Mesenchymal stem cell (in vitro differentiated cells and primary cell): ENCODE data around the gene NUB1.

Source experiments
- DNase-seq: peaks from one replicate; pipeline ENCODE4 v3.0.0-alpha.2; 2013
- H2AFZ ChIP-seq: one replicate; pipeline ENCODE4 v1.6.1; 2013; ENCODE audit warnings: low read depth, mild to moderate bottlenecking, control low read depth, inconsistent platforms, low read length, moderate library complexity
- H2AK5ac ChIP-seq: 2 replicates; pipeline ENCODE4 v1.6.1; 2013; ENCODE audit warnings: low read length, moderate library complexity, mild to moderate bottlenecking, inconsistent platforms; ENCODE audit not compliant: severe bottlenecking
- H2BK120ac ChIP-seq: one replicate; pipeline ENCODE4 v1.6.1; 2013; ENCODE audit warnings: low read depth, mild to moderate bottlenecking, inconsistent platforms, low read length, moderate library complexity
- H2BK12ac ChIP-seq, 2 experiments: one replicate each; pipeline ENCODE4 v1.6.1; 2013; ENCODE audit warnings: inconsistent platforms in 2 of 2, low read length in 2 of 2, mild to moderate bottlenecking in 2 of 2, moderate library complexity in 2 of 2, control low read depth in 1 of 2
- H2BK15ac ChIP-seq: one replicate; pipeline ENCODE4 v1.6.1; 2013; ENCODE audit warnings: mild to moderate bottlenecking, low read depth, inconsistent platforms; ENCODE audit not compliant: poor library complexity, severe bottlenecking
- H2BK5ac ChIP-seq: 2 replicates; pipeline ENCODE4 v1.6.1; 2013; ENCODE audit warnings: low read depth, mild to moderate bottlenecking, low read length, control low read depth, inconsistent platforms; ENCODE audit not compliant: poor library complexity, severe bottlenecking
- H3K14ac ChIP-seq, 2 experiments: one replicate each; pipeline ENCODE4 v1.6.1; 2013; ENCODE audit warnings: inconsistent platforms in 2 of 2, low read length in 2 of 2, control low read depth in 1 of 2, mild to moderate bottlenecking in 1 of 2, moderate library complexity in 1 of 2
- H3K18ac ChIP-seq, 2 experiments: one replicate each; pipeline ENCODE4 v1.6.1; 2013; ENCODE audit warnings: inconsistent platforms in 2 of 2, low read length in 2 of 2, control low read depth in 1 of 2, low read depth in 1 of 2, mild to moderate bottlenecking in 1 of 2
- H3K23ac ChIP-seq, 2 experiments: one replicate each; pipeline ENCODE4 v1.6.1; 2013; ENCODE audit warnings: inconsistent platforms in 2 of 2, low read length in 2 of 2, mild to moderate bottlenecking in 2 of 2, moderate library complexity in 2 of 2, control low read depth in 1 of 2
- H3K27ac ChIP-seq: 2 replicates; pipeline ENCODE4 v1.5.1; 2013; ENCODE audit warnings: mild to moderate bottlenecking, moderate library complexity, low read length, control low read depth, inconsistent platforms; ENCODE audit not compliant: poor library complexity, severe bottlenecking
- H3K27me3 ChIP-seq, 2 experiments: 2 replicates each; pipeline versions ENCODE4 v1.6.1 to v1.7.0; 2013; ENCODE audit warnings: low read length in 2 of 2, mild to moderate bottlenecking in 2 of 2, moderate library complexity in 2 of 2, control low read depth in 1 of 2, inconsistent platforms in 1 of 2; ENCODE audit not compliant: control insufficient read depth in 1 of 2, insufficient read depth in 1 of 2
- H3K36me3 ChIP-seq, 2 experiments: 2 replicates each; pipeline versions ENCODE4 v1.6.1 to v1.7.0; 2013; ENCODE audit warnings: low read length in 2 of 2, control low read depth in 1 of 2, inconsistent platforms in 1 of 2, low read depth in 1 of 2, mild to moderate bottlenecking in 1 of 2; ENCODE audit not compliant: insufficient read depth in 2 of 2, control insufficient read depth in 1 of 2
- H3K4ac ChIP-seq, 2 experiments: one replicate each; pipeline ENCODE4 v1.6.1; 2013; ENCODE audit warnings: inconsistent platforms in 2 of 2, low read length in 2 of 2, mild to moderate bottlenecking in 2 of 2, moderate library complexity in 2 of 2, control low read depth in 1 of 2, low read depth in 1 of 2
- H3K4me1 ChIP-seq: 2 replicates; pipeline ENCODE4 v1.6.1; 2013; ENCODE audit warnings: low read depth, low read length, control low read depth; ENCODE audit not compliant: control insufficient read depth, insufficient read depth
- H3K4me2 ChIP-seq: 2 replicates; pipeline ENCODE4 v1.6.1; 2013; ENCODE audit warnings: low read length, mild to moderate bottlenecking, inconsistent platforms; ENCODE audit not compliant: poor library complexity, severe bottlenecking
- H3K4me3 ChIP-seq, 2 experiments: 2 replicates each; pipeline versions ENCODE4 v1.5.1 to v1.7.0; 2013; ENCODE audit warnings: low read length in 2 of 2, mild to moderate bottlenecking in 2 of 2, control low read depth in 1 of 2, low read depth in 1 of 2; ENCODE audit not compliant: insufficient read depth in 1 of 2
- H3K79me1 ChIP-seq: replicated peaks from 2 replicates; pipeline ENCODE4 v1.6.1; 2013; ENCODE audit warnings: mild to moderate bottlenecking, control low read depth, low read length, inconsistent platforms; ENCODE audit not compliant: poor library complexity, severe bottlenecking
- H3K9ac ChIP-seq: 2 replicates; pipeline ENCODE4 v1.7.0; 2013; ENCODE audit warnings: mild to moderate bottlenecking, low read length, moderate library complexity
- H3K9me3 ChIP-seq: 2 replicates; pipeline ENCODE4 v1.7.0; 2013; ENCODE audit warnings: mild to moderate bottlenecking, low read length; ENCODE audit not compliant: control insufficient read depth
- H4K8ac ChIP-seq: one replicate; pipeline ENCODE4 v1.6.1; 2013; ENCODE audit warnings: inconsistent platforms, mild to moderate bottlenecking, low read length, moderate library complexity
- H4K91ac ChIP-seq: one replicate; pipeline ENCODE4 v1.6.1; 2013; ENCODE audit warnings: mild to moderate bottlenecking, low read length, inconsistent platforms
- WGBS: methylation state at CpG from one replicate; pipeline ENCODE4 v1.1.7; 2013; ENCODE audit warnings: mixed read lengths; 5-methylcytosine and 5-hydroxymethylcytosine counted together

The NUB1 gene

DNA sequence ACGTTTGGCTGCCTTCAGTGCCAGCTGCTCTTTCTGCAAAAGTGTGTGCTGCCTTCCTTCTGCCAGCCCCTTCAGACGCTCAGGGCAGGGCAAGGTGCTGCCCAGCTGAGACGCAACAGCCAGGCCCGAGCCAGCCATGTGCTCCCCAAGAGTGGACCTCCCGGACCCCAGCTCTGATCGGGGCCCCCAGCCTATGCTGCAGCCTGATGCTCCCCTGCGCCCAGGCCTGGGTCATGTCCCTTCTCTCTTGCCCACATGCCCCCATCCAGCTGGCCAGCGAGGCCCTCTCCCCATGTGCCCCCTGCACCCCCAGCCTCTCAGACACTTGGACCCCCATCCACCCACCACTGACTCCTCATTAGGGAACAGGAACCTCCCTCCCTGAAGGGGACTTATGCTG is 50.4 kb downstream of the NUB1 start:
- Histone ChIP-seq H3K14ac (no peak overlapping the region), H3K18ac (no peak overlapping the region), H2AFZ (no peak overlapping the region), H3K79me1 (no peaks in the 10 kb centered on the region), H2BK15ac (no peak overlapping the region), H3K4me1 (peaks cover 2% of the 10 kb centered on the region), H3K9me3 (no peaks in the 10 kb centered on the region), H3K9ac (no peak overlapping the region), H4K8ac (no peak overlapping the region), H3K4me2 (no peak overlapping the region), H3K4ac (no peak overlapping the region), H4K91ac (no peak overlapping the region), H3K4me3 (no peak overlapping the region), H3K27ac (no peak overlapping the region), H2AK5ac (no peak overlapping the region), H2BK5ac (no peak overlapping the region), H3K23ac (no peak overlapping the region), H3K27me3 (peaks cover 43 to 64% of the 10 kb centered on the region in 2 experiments), H2BK120ac (no peak overlapping the region), H2BK12ac (no peak overlapping the region), H3K36me3 (no peaks in the 10 kb centered on the region)
- no peak for DNase-seq
- 81% methylated on average over 8 of the region's 8 CpGs for WGBS

GRCh38 chr7:151392426-151392825 is 50.8 kb downstream of the NUB1 start:
- Histone ChIP-seq H3K27ac (no peak overlapping the region), H2BK5ac (no peak overlapping the region), H4K8ac (no peak overlapping the region), H3K18ac (no peak overlapping the region), H3K4ac (no peak overlapping the region), H3K27me3 (peaks cover 41 to 61% of the 10 kb centered on the region in 2 experiments), H4K91ac (no peak overlapping the region), H3K79me1 (no peaks in the 10 kb centered on the region), H2BK15ac (no peak overlapping the region), H3K4me2 (no peak overlapping the region), H3K9me3 (no peaks in the 10 kb centered on the region), H2AFZ (no peak overlapping the region), H3K4me1 (peaks cover 2% of the 10 kb centered on the region), H2BK12ac (no peak overlapping the region), H3K23ac (no peak overlapping the region), H2AK5ac (no peak overlapping the region), H3K4me3 (no peak overlapping the region), H2BK120ac (no peak overlapping the region), H3K9ac (no peak overlapping the region), H3K14ac (no peak overlapping the region), H3K36me3 (no peaks in the 10 kb centered on the region)
- DNase-seq: no peak
- 81% methylated on average over 13 of the region's 13 CpGs for WGBS

DNA sequence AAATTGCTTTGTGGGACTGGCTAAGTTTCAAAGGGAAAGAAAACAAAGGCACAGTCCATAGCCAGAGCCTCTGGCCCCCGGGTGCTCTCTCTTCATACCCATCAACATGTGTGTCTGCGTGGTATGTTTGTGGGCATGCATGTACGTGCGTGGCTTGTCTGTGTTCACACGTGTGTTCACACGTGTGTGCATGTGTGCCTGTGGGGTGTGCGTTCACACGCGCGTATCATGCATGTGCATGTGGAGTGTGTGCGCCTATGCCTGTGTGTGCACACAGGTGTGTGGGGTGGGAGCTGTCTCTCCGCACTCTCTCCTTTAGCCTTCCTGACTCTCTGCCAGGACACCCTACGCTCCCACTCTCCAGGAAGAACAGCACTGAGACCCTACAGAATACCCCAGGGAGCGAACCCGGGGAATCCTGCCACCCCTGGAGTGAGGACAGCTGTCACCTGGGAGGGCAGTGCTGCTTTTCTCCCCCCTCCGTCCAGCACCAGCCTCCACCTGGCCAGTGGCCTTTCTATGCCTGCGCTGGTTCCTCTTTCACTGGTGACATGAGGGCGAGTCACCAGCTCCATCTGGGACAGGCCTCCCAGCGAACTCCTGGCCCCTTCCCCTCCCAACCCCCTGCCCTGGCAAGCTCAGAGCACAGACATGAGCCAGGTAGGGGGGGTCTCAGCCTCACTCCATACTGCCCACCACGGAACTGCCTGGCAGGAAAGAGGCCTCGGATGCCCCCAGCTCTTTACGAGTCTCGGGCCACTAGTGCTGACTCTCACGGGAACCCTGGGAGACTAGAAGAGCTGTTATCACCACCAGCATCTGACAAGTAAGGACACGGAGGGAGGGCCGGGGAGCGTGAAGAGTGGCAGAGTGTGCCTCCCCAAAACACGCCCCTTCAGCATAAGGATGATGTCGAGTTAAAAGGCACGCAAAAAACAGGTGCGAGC is 51.7 kb downstream of the NUB1 start:
- no peak overlapping the region for H3K4me3 ChIP-seq
- H2AFZ ChIP-seq: no peak overlapping the region
- H2BK12ac ChIP-seq: no peak overlapping the region
- no peak overlapping the region for H3K4me2 ChIP-seq
- 86% methylated on average over 31 of the region's 31 CpGs for WGBS
- no peak overlapping the region for H3K23ac ChIP-seq
- H3K9me3 ChIP-seq: no peaks in the 10 kb centered on the region
- H4K91ac ChIP-seq: peak overlapping the region; percentile 67
- H2BK15ac ChIP-seq: no peak overlapping the region
- peak overlapping the region in 1 of 2 experiments; percentile 82 for H3K14ac ChIP-seq
- H3K36me3 ChIP-seq: no peaks in the 10 kb centered on the region
- peaks cover 2% of the 10 kb centered on the region for H3K4me1 ChIP-seq
- no peak overlapping the region for H3K9ac ChIP-seq
- no peak overlapping the region for H4K8ac ChIP-seq
- H3K27me3 ChIP-seq: peaks cover 37 to 59% of the 10 kb centered on the region in 2 experiments
- H2BK5ac ChIP-seq: no peak overlapping the region
- H3K4ac ChIP-seq: no peak overlapping the region
- no peak overlapping the region for H3K27ac ChIP-seq
- H3K79me1 ChIP-seq: no peaks in the 10 kb centered on the region
- no peak overlapping the region for H2AK5ac ChIP-seq
- DNase-seq: no peak
- H2BK120ac ChIP-seq: no peak overlapping the region
- H3K18ac ChIP-seq: no peak overlapping the region

DNA sequence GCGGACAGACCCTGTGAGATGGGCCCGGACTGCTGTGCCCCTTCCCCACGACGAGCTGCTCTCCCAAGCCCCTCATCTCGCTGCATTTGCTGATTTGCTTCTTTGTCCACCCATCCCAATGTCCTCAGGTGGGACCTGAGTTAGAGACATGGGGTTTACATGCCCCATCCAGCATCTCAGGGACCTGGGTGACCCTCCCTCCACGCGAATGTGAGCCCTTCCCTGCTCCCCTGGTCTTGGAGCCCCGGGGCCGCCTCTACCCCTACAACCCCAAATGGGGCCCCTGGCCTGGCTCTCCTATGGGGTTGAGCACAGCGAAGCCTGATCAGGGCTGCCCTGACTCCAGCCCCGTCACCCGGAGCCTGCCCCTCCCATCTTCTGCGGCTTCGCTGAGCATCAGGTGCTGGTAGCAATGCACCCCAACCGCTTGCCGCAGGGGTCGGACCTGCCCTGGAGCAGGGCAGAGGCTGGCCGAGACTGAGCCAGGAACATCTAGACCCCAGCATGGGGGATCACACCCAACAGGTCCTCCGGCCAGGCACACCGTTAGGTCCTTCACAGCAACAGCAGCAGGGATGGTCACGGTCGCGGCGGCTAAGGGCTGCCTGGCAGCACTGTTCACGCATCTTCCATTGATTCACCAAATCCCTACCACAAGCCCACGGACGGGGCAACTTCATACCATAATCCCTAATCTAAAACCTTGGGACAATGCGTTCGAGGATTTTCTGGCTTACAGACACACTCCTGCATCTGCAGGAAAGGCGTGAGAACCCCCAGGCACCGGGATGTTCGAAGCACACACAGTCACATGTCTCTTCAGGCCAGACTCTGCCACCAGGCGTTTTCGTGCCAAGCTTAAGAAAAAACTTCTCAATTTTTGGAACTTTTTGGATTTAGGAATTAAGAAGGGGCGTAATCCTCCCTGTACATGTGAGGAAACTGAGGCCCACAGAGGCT is 52.7 kb downstream of the NUB1 start:
- Histone ChIP-seq H2BK12ac (no peak overlapping the region), H3K4me1 (peaks cover 2% of the 10 kb centered on the region), H3K4ac (no peak overlapping the region), H3K9me3 (no peaks in the 10 kb centered on the region), H3K4me3 (no peak overlapping the region), H2BK5ac (no peak overlapping the region), H4K8ac (no peak overlapping the region), H2AFZ (no peak overlapping the region), H2BK120ac (no peak overlapping the region), H3K36me3 (no peaks in the 10 kb centered on the region), H4K91ac (no peak overlapping the region), H3K27ac (no peak overlapping the region), H3K79me1 (no peaks in the 10 kb centered on the region), H3K18ac (no peak overlapping the region), H3K4me2 (no peak overlapping the region), H3K9ac (no peak overlapping the region), H3K23ac (no peak overlapping the region), H2BK15ac (no peak overlapping the region), H3K14ac (no peak overlapping the region), H3K27me3 (peaks cover 32 to 64% of the 10 kb centered on the region in 2 experiments), H2AK5ac (no peak overlapping the region)
- 94% methylated on average over 35 of the region's 35 CpGs for WGBS
- no peak for DNase-seq
